Common myeloid progenitor, CD34-positive (primary cell): ENCODE data around the gene ELAC1.

Experiments
- CTCF ChIA-PET: fragments of 350-600 bp; sonication (Branson Sonifier 250); formaldehyde crosslinking; loops from one replicate; lab custom pipeline; 2021; ENCODE audit warnings: antibody characterized with exemption; lab: Charles Lee
- POLR2A ChIA-PET: fragments of 350-600 bp; sonication (Branson Sonifier 250); formaldehyde crosslinking; loops from one replicate; lab custom pipeline; 2021; ENCODE audit warnings: antibody characterized with exemption; lab: Charles Lee
- DNase-seq, 3 donors: peaks; one replicate each; pipeline versions ENCODE4 v3.0.0 to v3.0.0-alpha.2; 2013
- H3K27ac ChIP-seq, 2 experiments: 1 replicate in 1 of 2; 2 replicates in 1 of 2; pipeline ENCODE4 v1.7.0; 2013; ENCODE audit warnings: inconsistent platforms in 2 of 2, low read length in 2 of 2, mild to moderate bottlenecking in 2 of 2, low read depth in 1 of 2, moderate library complexity in 1 of 2; ENCODE audit not compliant: severe bottlenecking in 2 of 2, insufficient read depth in 1 of 2, poor library complexity in 1 of 2
- H3K27me3 ChIP-seq, 5 experiments: replicated peaks in 2 of 5; 1 replicate in 3 of 5; 2 replicates in 2 of 5; pipeline versions ENCODE4 v1.6.1 to v1.7.0; 2013; ENCODE audit warnings: low read length in 4 of 5, mild to moderate bottlenecking in 2 of 5, moderate library complexity in 2 of 5, inconsistent platforms in 1 of 5; ENCODE audit not compliant: insufficient read depth in 5 of 5, control insufficient read depth in 4 of 5
- H3K36me3 ChIP-seq, 4 experiments: 1 replicate in 2 of 4; 2 replicates in 2 of 4; pipeline versions ENCODE4 v1.6.1 to v1.7.0; 2013; ENCODE audit warnings: low read length in 3 of 4, control low read depth in 1 of 4, mild to moderate bottlenecking in 1 of 4; ENCODE audit not compliant: control insufficient read depth in 4 of 4, insufficient read depth in 4 of 4
- H3K4me1 ChIP-seq, 4 experiments: 1 replicate in 3 of 4; 2 replicates in 1 of 4; pipeline versions ENCODE4 v1.6.1 to v1.7.1; 2013; ENCODE audit warnings: low read length in 3 of 4, mild to moderate bottlenecking in 3 of 4, control low read depth in 1 of 4, inconsistent platforms in 1 of 4, moderate library complexity in 1 of 4; ENCODE audit not compliant: control insufficient read depth in 4 of 4, insufficient read depth in 4 of 4; ENCODE audit errors: control extremely low read depth in 1 of 4
- H3K4me3 ChIP-seq, 7 experiments: 1 replicate in 4 of 7; 2 replicates in 3 of 7; pipeline versions ENCODE4 v1.5.1 to v1.7.0; 2013; ENCODE audit warnings: mild to moderate bottlenecking in 7 of 7, low read length in 6 of 7, moderate library complexity in 6 of 7, inconsistent platforms in 2 of 7, low read depth in 2 of 7, control low read depth in 1 of 7; ENCODE audit not compliant: insufficient read depth in 4 of 7, control insufficient read depth in 1 of 7; ENCODE audit errors: extremely low read depth in 1 of 7
- H3K9me3 ChIP-seq, 5 experiments: 1 replicate in 4 of 5; 2 replicates in 1 of 5; pipeline versions ENCODE4 v1.6.1 to v1.7.1; 2013; ENCODE audit warnings: low read length in 4 of 5, mild to moderate bottlenecking in 2 of 5, inconsistent platforms in 1 of 5, low read depth in 1 of 5, moderate library complexity in 1 of 5; ENCODE audit not compliant: control insufficient read depth in 4 of 5, insufficient read depth in 2 of 5; ENCODE audit errors: control extremely low read depth in 1 of 5
- WGBS: methylation state at CpG from one replicate; pipeline ENCODE4 v1.1.5; 2013; ENCODE audit not compliant: insufficient coverage; 5-methylcytosine and 5-hydroxymethylcytosine counted together

ELAC1 gene

GRCh38 chr18:50947899-50948298 lies 19.9 kb upstream of the ELAC1 start:
- no peak for DNase-seq
- CTCF ChIA-PET, result no interaction called here
- Histone ChIP-seq H3K9me3 (no peaks in the 10 kb centered on the region), H3K4me3 (no peak overlapping the region), H3K27me3 (no peaks in the 10 kb centered on the region), H3K27ac (no peak overlapping the region), H3K4me1 (no peaks in the 10 kb centered on the region), H3K36me3 (peaks cover 7 to 17% (median 13%) of the 10 kb centered on the region in 4 experiments)
- POLR2A ChIA-PET, result no interaction called here
- no CpG with 5 or more reads among the region's 1 CpG for WGBS

GRCh38 chr18:50949185-50949584 lies 18.7 kb upstream of the ELAC1 start:
- H3K4me3 ChIP-seq, result no peak overlapping the region
- ChIA-PET CTCF (no interaction called here), POLR2A (no interaction called here)
- H3K9me3 ChIP-seq, result no peaks in the 10 kb centered on the region
- H3K4me1 ChIP-seq, result no peaks in the 10 kb centered on the region
- WGBS, result 100% methylated on average over 1 of the region's 6 CpGs
- no peak for DNase-seq
- no peak overlapping the region for H3K27ac ChIP-seq
- H3K36me3 ChIP-seq, result peaks cover 5 to 17% (median 11%) of the 10 kb centered on the region in 4 experiments
- H3K27me3 ChIP-seq, result no peaks in the 10 kb centered on the region

GRCh38 chr18:50950626-50951025 lies 17.2 kb upstream of the ELAC1 start:
- ChIA-PET CTCF (interaction anchor here (1.0 to 1.1 kb wide), 2 partner anchors 13 to 132 kb away, joined by 3 read pairs; no protein-coding TSS in a partner anchor), POLR2A (interaction anchor here (0.6 kb wide), 1 partner anchor 24 kb away, joined by 3 read pairs; no protein-coding TSS in a partner anchor)
- H3K27ac ChIP-seq, result no peak overlapping the region
- H3K4me3 ChIP-seq, result no peak overlapping the region
- no peaks in the 10 kb centered on the region for H3K27me3 ChIP-seq
- DNase-seq, result no peak
- no peaks in the 10 kb centered on the region for H3K4me1 ChIP-seq
- H3K9me3 ChIP-seq, result no peaks in the 10 kb centered on the region
- H3K36me3 ChIP-seq, result peaks cover 2 to 17% (median 8%) of the 10 kb centered on the region in 4 experiments
- 100% methylated on average over 1 of the region's 4 CpGs for WGBS

- no peaks in the 10 kb centered on the region for H3K27me3 ChIP-seq
- POLR2A ChIA-PET, result no interaction called here
- H3K36me3 ChIP-seq, result peaks cover 0 to 3% (median 0%) of the 10 kb centered on the region in 4 experiments
- no peaks in the 10 kb centered on the region for H3K4me1 ChIP-seq
- WGBS, result 100% methylated on average over 1 of the region's 3 CpGs
- H3K4me3 ChIP-seq, result no peak overlapping the region
- peaks cover 0 to 2% (median 0%) of the 10 kb centered on the region in 5 experiments for H3K9me3 ChIP-seq
- CTCF ChIA-PET, result no interaction called here
- DNase-seq, result no peak
- no peak overlapping the region for H3K27ac ChIP-seq
Measured at GRCh38 chr18:50953822-50954221, 14.0 kb upstream of the ELAC1 start.

- Histone ChIP-seq H3K9me3 (peaks cover 0 to 2% (median 0%) of the 10 kb centered on the region in 5 experiments), H3K27ac (no peak overlapping the region), H3K4me1 (no peaks in the 10 kb centered on the region), H3K4me3 (no peak overlapping the region), H3K27me3 (no peaks in the 10 kb centered on the region), H3K36me3 (no peaks in the 10 kb centered on the region)
- no peak for DNase-seq
- ChIA-PET POLR2A (no interaction called here), CTCF (interaction anchor here (1.1 kb wide), 1 partner anchor 35 kb away, joined by 3 read pairs; no protein-coding TSS in a partner anchor)
- whole genome bisulfite sequencing, result 100% methylated on average over 4 of the region's 4 CpGs
Measured at GRCh38 chr18:50955253-50955652, 12.6 kb upstream of the ELAC1 start.

- DNase-seq, result no peak
- Histone ChIP-seq H3K36me3 (no peaks in the 10 kb centered on the region), H3K27me3 (no peaks in the 10 kb centered on the region), H3K27ac (no peak overlapping the region), H3K4me3 (no peak overlapping the region), H3K4me1 (no peaks in the 10 kb centered on the region), H3K9me3 (peaks cover under 1 to 5% (median 2%) of the 10 kb centered on the region in 5 experiments)
- WGBS, result 100% methylated on average over 1 of the region's 3 CpGs
- POLR2A ChIA-PET, result no interaction called here
- CTCF ChIA-PET, result interaction anchor here (1.1 kb wide), 1 partner anchor 34 kb away, joined by 3 read pairs; no protein-coding TSS in a partner anchor
Measured at GRCh38 chr18:50956116-50956515, 11.7 kb upstream of the ELAC1 start.

GRCh38 chr18:50961974-50962373 lies 5.9 kb upstream of the ELAC1 start:
- no peak overlapping the region for H3K27ac ChIP-seq
- ChIA-PET CTCF (interaction anchor here (0.7 kb wide), 1 partner anchor 12 kb away, joined by 3 read pairs; no protein-coding TSS in a partner anchor), POLR2A (no interaction called here)
- peaks cover 6 to 32% (median 14%) of the 10 kb centered on the region in 5 experiments for H3K9me3 ChIP-seq
- no peaks in the 10 kb centered on the region for H3K27me3 ChIP-seq
- no CpG with 5 or more reads among the region's 1 CpG for WGBS
- no peak overlapping the region for H3K4me3 ChIP-seq
- DNase-seq, result peak in 2 of 3 donors; percentile 67
- no peaks in the 10 kb centered on the region for H3K4me1 ChIP-seq
- H3K36me3 ChIP-seq, result no peaks in the 10 kb centered on the region
